HuH-7 (cell line): ENCODE data around the gene ZNF587B.
"Not testable (repeated sequence)": the region's sequence is repeated elsewhere in the genome, so short reads cannot be mapped to it uniquely, and the experiment has no call there.

Experiments
- DNase-seq: peaks from one replicate; pipeline ENCODE4 v3.0.0; 2011; ENCODE audit warnings: low spot score

The ZNF587B gene

DNA sequence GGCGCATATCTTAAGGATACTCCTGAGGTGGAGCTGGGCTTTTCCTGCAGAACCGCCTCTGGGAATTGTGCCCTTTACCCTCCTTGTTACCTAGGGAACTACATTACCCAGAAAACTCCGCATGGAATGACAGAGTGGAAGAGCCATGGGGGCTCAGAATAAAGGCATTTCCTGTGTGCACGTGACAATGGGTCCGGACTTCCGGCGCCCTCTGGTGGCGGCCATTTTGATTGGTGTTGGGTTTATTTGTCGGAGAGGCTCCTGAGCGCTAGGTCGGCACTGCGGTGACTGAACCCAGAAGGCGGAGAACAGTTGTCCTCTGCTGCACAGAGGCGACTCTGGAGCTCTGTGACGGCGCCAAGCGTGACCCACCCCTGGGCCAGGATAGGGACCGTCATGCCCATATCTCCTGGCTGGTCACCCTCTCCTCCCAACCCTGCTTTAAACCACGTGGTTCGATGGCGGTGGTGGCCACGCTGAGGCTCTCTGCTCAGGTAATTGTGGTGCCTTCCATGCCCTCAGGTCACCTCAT is at the start of gene ZNF587B:
ZNF587B (plus strand) TSS at position 229 of the 532 bp plus-strand sequence; CDS start at position 459, 230 bp downstream.
- DNase-seq = no peak

- no peak for DNase-seq
Observed at GRCh38 chr19:57786286-57786685, 43.8 kb upstream of the ZNF587B start.

- DNase-seq = no peak
Observed at GRCh38 chr19:57786906-57787305, 43.2 kb upstream of the ZNF587B start.

- DNase-seq = no peak
Observed at GRCh38 chr19:57788114-57788692, 41.9 kb upstream of the ZNF587B start.

GRCh38 chr19:57789288-57789687 is 40.8 kb upstream of the ZNF587B start:
- no peak for DNase-seq

- DNase-seq = not testable (repeated sequence)
Observed at GRCh38 chr19:57796580-57796979, 33.5 kb upstream of the ZNF587B start.

DNA sequence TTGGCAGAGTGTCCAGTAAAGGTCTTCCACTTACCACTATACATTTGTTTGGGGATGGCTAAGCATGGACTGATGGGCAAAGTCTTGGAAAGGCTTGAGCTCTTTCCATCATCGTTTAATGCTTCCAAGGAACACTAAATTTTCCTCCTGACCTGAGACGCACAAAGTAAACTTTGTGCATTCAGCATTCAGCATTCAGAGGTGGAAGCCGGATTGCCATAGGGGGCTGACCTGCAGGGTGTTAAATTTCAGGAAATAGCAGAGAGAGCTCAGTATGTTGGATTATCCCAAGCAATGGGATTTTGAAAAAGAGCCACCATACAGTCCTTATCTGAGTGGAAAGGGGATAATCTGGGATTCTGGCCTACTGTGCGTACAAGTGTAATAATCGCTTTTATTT is 29.4 kb upstream of the ZNF587B start:
- no peak for DNase-seq

DNA sequence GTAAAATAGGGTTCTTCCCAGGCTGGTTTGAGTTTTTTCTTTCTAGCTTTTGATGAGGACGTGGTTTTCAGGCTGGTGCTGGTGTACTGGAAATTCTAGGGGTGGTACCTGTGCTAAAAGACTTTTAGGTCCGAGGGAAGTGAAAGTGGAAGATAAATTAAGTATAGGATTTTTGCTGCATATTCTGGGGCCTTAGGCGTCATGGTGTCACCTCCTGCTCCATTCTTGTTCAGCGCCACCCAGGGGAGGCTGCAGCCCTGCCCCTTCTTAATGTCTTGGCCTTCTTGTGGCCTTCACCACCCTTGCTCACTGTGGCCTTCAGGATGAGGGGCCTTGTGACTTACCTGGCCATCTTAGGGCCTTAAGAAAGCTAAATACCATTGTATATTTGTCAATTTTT is 27.8 kb upstream of the ZNF587B start:
- no peak for DNase-seq

DNA sequence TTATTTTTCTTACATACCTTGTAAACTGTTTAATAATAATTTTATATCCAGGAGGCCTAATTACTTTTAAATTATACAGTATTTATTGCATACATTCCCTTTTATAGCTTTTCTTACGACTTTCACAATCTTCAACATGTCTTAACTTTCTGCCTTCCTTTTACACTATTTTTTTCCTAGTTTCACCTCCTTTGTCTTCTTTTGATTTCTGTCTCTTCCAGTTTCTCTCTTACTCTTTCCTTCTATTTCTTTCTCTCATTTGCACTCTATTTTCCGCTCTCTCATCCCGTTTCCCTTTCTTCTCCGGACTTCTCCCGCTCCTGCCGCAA is 26.9 kb upstream of the ZNF587B start:
- no peak for DNase-seq

DNA sequence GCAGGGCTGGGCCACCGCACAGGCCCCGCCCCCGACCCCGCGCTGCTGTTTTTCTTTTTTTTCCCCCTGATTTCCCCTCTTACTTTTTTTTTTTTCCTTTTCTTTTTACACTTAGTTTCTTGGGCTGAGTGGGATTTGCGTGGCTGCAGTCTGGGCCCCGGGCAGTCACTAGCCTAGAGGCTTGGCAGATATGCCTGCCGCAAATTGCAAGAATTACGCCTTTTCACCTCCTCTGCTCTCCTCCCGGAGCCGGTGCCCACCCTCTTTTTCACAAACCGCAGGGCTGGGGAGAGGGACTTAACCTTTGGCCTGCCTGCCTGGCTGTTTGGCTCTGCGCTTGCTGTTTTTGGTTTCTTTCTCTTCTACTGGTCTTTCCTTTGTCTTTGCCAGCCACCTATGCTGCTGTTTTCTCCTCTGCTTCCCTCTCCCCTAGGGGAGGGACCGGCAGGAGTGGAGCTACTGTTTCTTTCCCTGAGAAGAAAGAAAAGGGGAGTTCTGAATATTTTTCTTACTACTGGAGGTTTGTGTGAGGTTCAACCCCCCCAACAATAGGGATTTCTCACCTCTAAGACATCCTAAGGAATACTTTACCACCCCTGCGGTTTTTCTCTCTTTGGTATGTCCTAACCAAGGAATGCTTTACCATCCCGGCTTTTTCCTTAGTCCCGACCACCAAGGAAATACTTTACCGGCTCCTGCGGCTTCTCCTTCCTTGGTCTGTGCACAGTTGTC is 26.3 kb upstream of the ZNF587B start:
- no peak for DNase-seq

GRCh38 chr19:57807541-57807940 is 22.6 kb upstream of the ZNF587B start:
- no peak for DNase-seq

DNA sequence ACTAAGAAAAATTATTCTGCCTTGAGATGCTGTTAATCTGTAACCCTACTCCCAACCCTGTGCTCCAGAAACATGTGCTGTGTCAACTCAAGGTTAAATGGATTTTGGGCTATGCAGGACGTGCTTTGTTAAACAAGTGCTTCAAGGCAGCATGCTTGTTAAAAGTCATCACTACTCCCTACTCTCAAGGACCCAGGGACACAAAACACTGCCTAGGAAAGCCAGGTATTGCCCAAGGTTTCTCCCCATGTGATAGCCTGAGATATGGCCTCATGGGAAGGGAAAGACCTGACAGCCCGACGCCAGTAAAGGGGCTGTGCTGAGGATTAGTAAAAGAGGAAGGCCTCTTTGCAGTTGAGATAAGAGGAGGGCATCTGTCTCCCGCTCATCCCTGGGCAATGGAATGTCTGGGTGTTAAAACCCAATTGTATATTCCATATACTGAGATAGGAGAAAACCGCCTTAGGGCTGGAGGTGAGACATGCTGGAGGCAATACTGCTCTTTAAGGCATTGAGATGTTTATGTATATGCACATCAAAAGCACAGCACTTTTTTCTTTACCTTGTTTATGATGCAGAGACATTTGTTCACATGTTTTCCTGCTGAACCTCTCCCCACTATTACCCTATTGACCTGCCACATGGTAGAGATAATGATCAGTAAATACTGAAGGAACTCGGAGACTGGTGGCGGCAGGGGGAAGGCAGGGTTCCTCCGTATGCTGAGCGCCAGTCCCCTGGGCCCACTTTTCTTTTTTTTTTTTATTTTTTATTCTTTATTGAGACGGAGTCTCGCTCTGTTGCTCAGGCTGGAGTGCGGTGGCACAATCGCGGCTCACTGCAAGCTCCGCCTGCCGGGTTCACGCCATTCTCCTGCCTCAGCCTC is 19.4 kb upstream of the ZNF587B start:
- DNase-seq = not testable (repeated sequence)

DNA sequence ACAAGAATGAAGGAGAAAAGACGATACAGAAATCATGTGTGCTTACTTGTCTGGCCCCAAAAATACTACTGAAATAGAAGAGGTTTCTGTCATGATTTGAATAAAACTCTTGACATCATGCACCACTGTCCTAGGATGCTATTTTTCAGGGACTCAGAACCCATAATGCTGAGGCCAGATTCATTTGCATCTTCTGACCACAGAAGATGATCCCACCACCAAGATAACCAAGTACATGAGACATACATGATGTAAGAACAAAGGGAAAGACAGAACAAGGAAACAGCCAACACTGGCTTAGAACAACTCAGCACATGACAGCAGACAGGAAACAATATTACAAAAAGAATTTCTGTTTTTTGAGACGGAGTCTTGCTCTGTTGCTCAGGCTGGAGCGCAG is 17.9 kb upstream of the ZNF587B start:
- DNase-seq = no peak

GRCh38 chr19:57812975-57813820 is 16.9 kb upstream of the ZNF587B start:
- DNase-seq = not testable (repeated sequence)

GRCh38 chr19:57813919-57814504 is 16.1 kb upstream of the ZNF587B start:
- DNase-seq = no peak

GRCh38 chr19:57814505-57815246 is 15.4 kb upstream of the ZNF587B start, which contains the start of gene ZNF552:
ZNF552 (minus strand) TSS chr19:57814913; CDS start chr19:57814743, 170 bp downstream.
- DNase-seq = peak; percentile 91

DNA sequence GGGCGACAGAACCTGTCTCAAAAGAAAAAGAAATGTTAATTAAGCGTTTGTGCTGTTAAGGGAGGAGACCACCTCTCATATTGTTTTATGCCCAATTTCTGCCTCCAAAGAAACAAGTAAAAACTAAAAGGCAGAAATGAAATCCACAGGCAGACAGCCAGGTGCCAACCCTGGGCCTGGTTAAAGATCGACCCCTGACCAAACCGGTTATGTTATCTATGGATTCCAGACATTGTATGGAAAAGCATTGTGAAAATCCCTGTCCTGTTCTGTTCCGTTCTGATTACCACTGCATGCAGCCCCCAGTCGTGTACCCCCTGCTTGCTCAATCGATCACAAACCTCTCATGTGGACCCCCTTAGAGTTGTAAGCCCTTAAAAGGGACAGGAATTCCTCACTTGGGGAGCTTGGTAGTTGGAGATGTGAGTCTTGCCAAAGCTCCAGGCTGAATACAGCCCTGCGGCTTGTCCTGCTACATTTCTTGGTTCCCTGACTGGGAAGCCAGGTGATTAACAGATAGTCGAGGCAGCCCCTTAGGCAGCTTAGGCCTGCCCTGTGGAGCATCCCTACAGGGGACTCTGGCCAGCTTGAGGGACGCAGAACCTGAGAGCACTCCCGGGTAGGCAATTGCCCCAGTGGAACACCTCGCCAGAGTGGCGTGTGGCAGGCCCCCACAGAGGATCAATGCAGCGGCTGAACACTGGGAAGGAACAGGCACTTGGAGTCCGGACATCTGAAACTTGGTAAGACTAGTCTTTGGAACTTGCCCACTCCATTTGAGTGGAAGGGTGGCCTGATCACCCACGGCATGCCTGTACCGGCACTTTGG is 14.6 kb upstream of the ZNF587B start:
- DNase-seq = no peak

DNA sequence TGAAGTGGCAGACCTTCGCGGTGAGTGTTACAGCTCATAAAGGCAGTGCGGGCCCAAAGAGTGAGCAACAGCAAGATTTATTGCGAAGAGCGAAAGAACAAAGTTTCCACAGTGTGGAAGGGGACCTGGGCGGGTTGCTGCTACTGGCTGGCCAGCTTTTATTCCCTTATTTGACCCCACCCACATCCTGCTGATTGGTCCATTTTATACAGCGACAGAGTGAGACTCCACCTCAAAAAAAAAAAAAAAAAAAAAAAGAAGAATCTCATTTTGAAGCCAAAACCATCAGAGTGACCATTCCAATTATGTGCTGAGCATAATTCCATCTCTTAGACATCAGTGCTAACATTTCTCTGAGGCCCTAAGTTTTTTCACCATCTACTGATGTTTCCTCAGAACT is 13.4 kb upstream of the ZNF587B start:
- no peak for DNase-seq

DNA sequence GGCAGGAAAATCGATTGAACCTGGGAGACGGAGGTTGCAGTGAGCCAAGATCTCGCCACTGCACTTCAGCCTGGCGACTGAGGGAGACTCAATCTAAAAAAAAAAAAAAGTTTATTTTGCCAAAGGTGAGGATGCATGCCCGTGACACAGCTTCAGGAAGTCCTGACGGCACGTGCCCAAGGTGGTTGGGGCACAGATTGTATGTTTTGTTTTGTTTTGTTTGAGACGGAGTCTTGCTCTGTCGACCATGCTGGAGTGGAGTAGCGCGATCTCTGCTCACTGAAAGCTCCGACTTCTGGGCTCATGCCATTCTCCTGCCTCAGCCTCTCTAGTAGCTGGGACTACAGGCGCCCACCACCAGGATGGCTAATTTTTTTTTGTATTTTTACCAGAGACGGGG is 12.1 kb upstream of the ZNF587B start:
- DNase-seq = no peak

DNA sequence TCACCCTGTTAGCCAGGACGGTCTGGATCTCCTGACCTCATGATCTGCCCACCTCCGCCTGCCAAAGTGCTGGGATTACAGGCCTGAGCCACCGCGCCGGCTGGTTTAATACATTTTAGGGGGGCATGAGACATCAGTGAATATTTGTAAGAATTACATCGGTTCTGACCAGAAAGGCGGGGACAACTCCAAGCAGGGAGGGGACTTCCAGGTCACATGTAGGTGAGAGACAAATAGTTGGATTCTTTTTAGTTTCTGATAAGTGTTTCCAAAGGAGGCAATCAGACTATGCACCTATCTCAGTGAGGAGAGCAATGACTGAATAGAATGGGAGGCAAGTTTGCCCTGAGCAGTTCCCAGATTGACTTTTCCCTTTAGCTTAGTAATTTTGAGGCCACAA is 11.7 kb upstream of the ZNF587B start:
- DNase-seq = no peak
